CD14-positive monocyte (primary cell): Measurements from ENCODE around the gene PCDHB15. TPM values are rescaled to one million over a fixed set of nuclear protein-coding genes. Genes with fewer than 3 reads are reported as not detected.
"Not testable (repeated sequence)": the region's sequence is repeated elsewhere in the genome, so short reads cannot be mapped to it uniquely, and the experiment has no call there.

Experiments
- DNase-seq, 3 donors: peaks; one replicate each; pipeline ENCODE4 v3.0.0-alpha.2; 2011 to 2022
- H2AFZ ChIP-seq: 2 replicates; pipeline ENCODE4 v1.6.0; 2012; ENCODE audit warnings: mild to moderate bottlenecking, low read depth, low read length, inconsistent platforms; ENCODE audit not compliant: insufficient read depth, poor library complexity, severe bottlenecking
- H3K27ac ChIP-seq, 2 donors: 1 replicate in 1 of 2; 2 replicates in 1 of 2; pipeline ENCODE4 v1.5.1; 2012 to 2013; ENCODE audit warnings: low read length in 2 of 2, control low read depth in 1 of 2, inconsistent platforms in 1 of 2, low read depth in 1 of 2, mild to moderate bottlenecking in 1 of 2
- H3K27me3 ChIP-seq, 2 donors: one replicate each; pipeline versions ENCODE4 v1.6.0 to v1.6.1; 2011 to 2013; ENCODE audit warnings: low read length in 2 of 2; ENCODE audit not compliant: control insufficient read depth in 2 of 2, insufficient read depth in 2 of 2
- H3K36me3 ChIP-seq, 2 donors: replicated peaks in 1 of 2; 1 replicate in 1 of 2; 2 replicates in 1 of 2; pipeline versions ENCODE4 v1.5.1 to v1.6.1; 2012 to 2013; ENCODE audit warnings: low read length in 2 of 2, control low read depth in 1 of 2, inconsistent platforms in 1 of 2, mild to moderate bottlenecking in 1 of 2; ENCODE audit not compliant: insufficient read depth in 2 of 2, control insufficient read depth in 1 of 2
- H3K4me1 ChIP-seq, 2 donors: 1 replicate in 1 of 2; 2 replicates in 1 of 2; pipeline versions ENCODE4 v1.5.1 to v1.6.1; 2012 to 2013; ENCODE audit warnings: low read length in 2 of 2, control low read depth in 1 of 2, inconsistent platforms in 1 of 2, mild to moderate bottlenecking in 1 of 2, moderate library complexity in 1 of 2; ENCODE audit not compliant: insufficient read depth in 2 of 2, control insufficient read depth in 1 of 2
- H3K4me2 ChIP-seq: replicated peaks from 2 replicates; pipeline ENCODE3; 2012; ENCODE audit warnings: low read length, moderate library complexity, mild to moderate bottlenecking; ENCODE audit not compliant: poor library complexity, severe bottlenecking; ENCODE audit errors: extremely low read depth
- H3K4me3 ChIP-seq, 3 experiments: fragments of 200-600 bp in 1 of 3; sonication (generic) in 1 of 3; replicated peaks in 1 of 3; 1 replicate in 2 of 3; 2 replicates in 1 of 3; pipeline ENCODE4 v1.5.1; 2011 to 2013; ENCODE audit warnings: low read length in 3 of 3, mild to moderate bottlenecking in 3 of 3, control low read depth in 2 of 3, low read depth in 2 of 3, inconsistent platforms in 1 of 3, moderate library complexity in 1 of 3
- H3K79me2 ChIP-seq: 2 replicates; pipeline ENCODE4 v1.6.0; 2012; ENCODE audit warnings: mild to moderate bottlenecking, control low read depth, inconsistent platforms, low read length, moderate library complexity; ENCODE audit not compliant: insufficient read depth
- H3K9ac ChIP-seq: 2 replicates; pipeline ENCODE4 v1.6.0; 2017; ENCODE audit warnings: low read length, mild to moderate bottlenecking; ENCODE audit not compliant: insufficient read depth, poor library complexity, severe bottlenecking
- H3K9me3 ChIP-seq, 2 donors: replicated peaks in 1 of 2; 1 replicate in 1 of 2; 2 replicates in 1 of 2; pipeline versions ENCODE4 v1.5.1 to v1.6.1; 2012 to 2013; ENCODE audit warnings: low read length in 2 of 2, control low read depth in 1 of 2; ENCODE audit not compliant: control insufficient read depth in 1 of 2, insufficient read depth in 1 of 2
- H4K20me1 ChIP-seq: 2 replicates; pipeline ENCODE4 v1.6.0; 2012; ENCODE audit warnings: mild to moderate bottlenecking, low read length, control low read depth, moderate library complexity; ENCODE audit not compliant: insufficient read depth
- H3K27ac Mint-ChIP-seq, 7 donors: one replicate each; pipeline ENCODE4 v1.8.0; 2020; ENCODE audit warnings: mild to moderate bottlenecking in 7 of 7, mixed read lengths in 7 of 7, moderate library complexity in 6 of 7, inconsistent platforms in 2 of 7
- H3K27me3 Mint-ChIP-seq, 3 donors: one replicate each; pipeline ENCODE4 v1.8.0; 2021 to 2022; ENCODE audit warnings: low read depth in 3 of 3, mild to moderate bottlenecking in 3 of 3, mixed read lengths in 3 of 3, moderate library complexity in 3 of 3, inconsistent platforms in 1 of 3
- H3K36me3 Mint-ChIP-seq, 2 donors: one replicate each; pipeline ENCODE4 v1.8.0; 2020; ENCODE audit warnings: mixed read lengths in 2 of 2, inconsistent platforms in 1 of 2, mild to moderate bottlenecking in 1 of 2
- H3K4me1 Mint-ChIP-seq: one replicate; pipeline ENCODE4 v1.8.0; 2020; ENCODE audit warnings: mild to moderate bottlenecking, mixed read lengths
- H3K4me3 Mint-ChIP-seq, 2 donors: one replicate each; pipeline ENCODE4 v1.8.0; 2020; ENCODE audit warnings: mild to moderate bottlenecking in 2 of 2, mixed read lengths in 2 of 2, moderate library complexity in 1 of 2
- H3K9me3 Mint-ChIP-seq, 7 donors: one replicate each; pipeline ENCODE4 v1.8.0; 2020 to 2022; ENCODE audit warnings: mixed read lengths in 7 of 7, mild to moderate bottlenecking in 6 of 7, moderate library complexity in 6 of 7, inconsistent platforms in 2 of 7
- CTCF ChIP-seq: fragments of 200-600 bp; IDR thresholded peaks from one replicate; pipeline ENCODE4 v1.8.0; 2022; ENCODE audit warnings: antibody characterized with exemption, mild to moderate bottlenecking
- WGBS: methylation state at CpG from one replicate; pipeline ENCODE4 v1.1.5; 2013; ENCODE audit warnings: missing lambda C conversion rate; ENCODE audit not compliant: insufficient coverage; 5-methylcytosine and 5-hydroxymethylcytosine counted together
- intact Hi-C, 2 donors: fragments of 100-400 bp; cut with micrococcal nuclease; formaldehyde crosslinking; loops; one replicate each; pipeline versions ENCODE4 v1.15.0 to v1.15.1; 2023
- polyA plus RNA-seq, 3 donors: library from polyadenylated mRNA; depleted of rRNA in 1 of 3; unstranded in 2 of 3; stranded (reverse) in 1 of 3; fragments of 300-500 nt in 2 of 3; fragments of >200 nt in 1 of 3; fragmentation: Illumina TruSeq in 2 of 3; gene quantifications; 1 replicate in 2 of 3; 2 replicates in 1 of 3; pipeline ENCODE4 v1.2.3, GENCODE V29; 2012 to 2021

The PCDHB15 gene
- polyA plus RNA-seq, 3 donors = not detected

GRCh38 chr5:141247434-141247833 is 2.2 kb downstream of the PCDHB15 start:
- H2AFZ ChIP-seq, H3K4me1 ChIP-seq, H3K4me1 Mint-ChIP-seq, H3K27ac Mint-ChIP-seq, H3K27ac ChIP-seq, H3K4me3 Mint-ChIP-seq, DNase-seq, H3K36me3 Mint-ChIP-seq, intact Hi-C loops, H4K20me1 ChIP-seq, H3K9ac ChIP-seq, H3K4me2 ChIP-seq, H3K79me2 ChIP-seq, H3K27me3 ChIP-seq, H3K4me3 ChIP-seq, H3K36me3 ChIP-seq: not testable (repeated sequence)
- Mint-ChIP-seq H3K27me3 (peaks cover 0 to 15% (median 9%) of the 10 kb centered on the region in 3 donors), H3K9me3 (peaks cover 41 to 79% (median 68%) of the 10 kb centered on the region in 7 donors)
- 61% methylated on average over 29 of the region's 34 CpGs for WGBS
- peaks cover 48 to 88% of the 10 kb centered on the region in 2 donors for H3K9me3 ChIP-seq

- peaks cover 29 to 73% (median 58%) of the 10 kb centered on the region in 7 donors for H3K9me3 Mint-ChIP-seq
- peaks cover 0 to 5% (median 0%) of the 10 kb centered on the region in 3 donors for H3K27me3 Mint-ChIP-seq
- H3K9ac ChIP-seq = no peak overlapping the region
- H3K27me3 ChIP-seq = no peaks in the 10 kb centered on the region
- intact Hi-C loops = no loop called here
- H3K36me3 ChIP-seq = no peaks in the 10 kb centered on the region
- peaks cover 35 to 91% of the 10 kb centered on the region in 2 donors for H3K9me3 ChIP-seq
- H3K79me2 ChIP-seq = no peaks in the 10 kb centered on the region
- H3K4me3 ChIP-seq = no peak overlapping the region
- DNase-seq = no peak
- H3K4me2 ChIP-seq = no peak overlapping the region
- H3K4me3 Mint-ChIP-seq = no peak overlapping the region
- no peak for TF ChIP-seq CTCF
- no peak overlapping the region for H3K27ac Mint-ChIP-seq
- H4K20me1 ChIP-seq = no peaks in the 10 kb centered on the region
- no peaks in the 10 kb centered on the region for H3K4me1 ChIP-seq
- no peak overlapping the region for H3K27ac ChIP-seq
- H3K4me1 Mint-ChIP-seq = no peaks in the 10 kb centered on the region
- H3K36me3 Mint-ChIP-seq = no peaks in the 10 kb centered on the region
- H2AFZ ChIP-seq = no peak overlapping the region
Measured at GRCh38 chr5:141250576-141250975, 5.4 kb downstream of the PCDHB15 start.
